ENCODE data around the gene PBX3. TPM values are rescaled to one million over a fixed set of nuclear protein-coding genes. Genes with fewer than 3 reads are reported as not detected.

Gene PBX3
- total and polyA plus RNA-seq, 8 donors = 8.9 to 36.8 (median 21.5) TPM

DNA sequence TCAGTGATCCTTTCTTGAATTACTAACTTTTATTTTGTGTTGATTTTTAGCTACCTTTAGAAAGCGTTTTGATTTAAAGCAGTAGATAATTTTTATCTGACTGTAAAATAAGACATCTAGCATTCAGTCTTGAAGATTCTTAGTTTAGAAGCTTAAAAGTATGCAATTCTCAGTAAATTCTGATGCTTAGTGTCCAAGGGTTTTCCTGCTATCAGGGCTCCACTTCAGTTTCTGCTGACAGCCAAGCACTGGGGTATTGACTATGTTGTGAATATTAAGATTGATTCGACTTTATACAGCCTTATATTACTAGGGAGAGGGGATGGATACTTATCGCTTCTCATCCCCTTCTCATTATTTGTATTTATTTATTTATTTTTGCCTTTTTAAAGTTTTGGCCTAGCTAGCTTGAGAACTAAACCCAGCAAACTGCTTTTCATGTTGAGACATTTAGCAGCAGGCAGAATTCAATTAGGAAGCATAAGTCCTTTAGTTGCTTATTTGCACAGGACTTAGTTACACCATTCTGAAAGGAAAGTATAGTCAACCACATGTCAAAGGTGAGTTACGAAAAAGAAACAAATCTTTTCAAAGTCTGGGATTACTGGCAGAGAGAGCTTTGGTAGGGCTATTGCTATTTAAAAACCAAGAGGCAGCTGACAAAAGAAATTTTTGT lies 2.9 kb downstream of the PBX3 start:
- intact Hi-C loops (cut with DNase I) = no loop called here
- peak overlapping the region in 2 of 4 donors; percentile 11 to 21 for H3K4me3 ChIP-seq
- FAIRE-seq (no peak), DNase-seq (no peak), ATAC-seq (no peak)
- H3K27me3 ChIP-seq = no peaks in the 10 kb centered on the region
- no peaks in the 10 kb centered on the region for H3K4me1 ChIP-seq
- H3K9me3 ChIP-seq = no peaks in the 10 kb centered on the region
- no peaks in the 10 kb centered on the region for H3K36me3 ChIP-seq
- H3K27ac ChIP-seq = peak overlapping the region in 2 of 4 donors; percentile 28 to 79
- TF ChIP-seq CTCF (IDR thresholded peaks at IDR 0.05) = no peak
- WGBS, 2 donors = 57 to 59% methylated on average over 4 of the region's 4 CpGs

GRCh38 chr9:125750627-125751011 lies 3.4 kb downstream of the PBX3 start:
- ATAC-seq = no peak
- H3K4me3 ChIP-seq = peak overlapping the region in 2 of 4 donors; percentile 11 to 21
- no peaks in the 10 kb centered on the region for H3K36me3 ChIP-seq
- no peaks in the 10 kb centered on the region for H3K9me3 ChIP-seq
- H3K27me3 ChIP-seq = no peaks in the 10 kb centered on the region
- TF ChIP-seq CTCF (IDR thresholded peaks at IDR 0.05) = no peak
- H3K4me1 ChIP-seq = no peaks in the 10 kb centered on the region
- H3K27ac ChIP-seq = peak overlapping the region in 2 of 4 donors; percentile 28 to 46
- DNase-seq = no peak
- WGBS, 2 donors = 65 to 66% methylated on average over 6 of the region's 6 CpGs
- no peak for FAIRE-seq
- intact Hi-C loops (cut with DNase I) = no loop called here

DNA sequence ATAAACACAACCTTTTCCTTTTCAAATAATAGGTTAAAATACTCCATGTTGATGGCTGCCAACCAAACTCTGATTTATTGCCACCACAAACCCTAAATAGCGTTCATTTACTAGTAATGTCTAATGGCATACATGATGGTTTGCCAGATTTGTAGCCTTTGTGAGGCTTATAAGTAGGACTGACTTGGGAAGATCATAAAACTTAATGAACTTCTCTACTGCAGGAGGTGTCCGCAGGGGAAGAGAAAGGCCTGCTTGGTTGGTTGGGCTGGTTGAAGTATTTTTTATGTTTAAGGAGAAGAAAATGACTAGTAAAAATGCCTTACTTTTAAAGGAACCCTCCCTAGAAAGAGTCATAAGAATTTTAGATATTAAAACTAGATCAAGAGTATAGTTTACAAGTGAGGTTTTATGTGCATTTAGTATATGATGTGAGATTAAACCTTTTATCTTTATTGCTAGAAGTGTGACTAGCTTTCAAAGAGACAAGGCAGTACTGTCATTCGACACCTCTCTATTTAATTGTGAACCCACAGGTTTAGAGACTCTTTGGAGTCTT lies 5.0 kb downstream of the PBX3 start:
- WGBS, 2 donors = 63 to 71% methylated on average over 3 of the region's 3 CpGs
- H3K27ac ChIP-seq = peak overlapping the region in 1 of 4 donors; percentile 46
- TF ChIP-seq CTCF (IDR thresholded peaks at IDR 0.05) = no peak
- no peak overlapping the region for H3K4me3 ChIP-seq
- FAIRE-seq (no peak), DNase-seq (no peak), ATAC-seq (no peak)
- H3K9me3 ChIP-seq = no peaks in the 10 kb centered on the region
- H3K36me3 ChIP-seq = no peaks in the 10 kb centered on the region
- no peaks in the 10 kb centered on the region for H3K4me1 ChIP-seq
- no peaks in the 10 kb centered on the region for H3K27me3 ChIP-seq
- intact Hi-C loops (cut with DNase I) = no loop called here

DNA sequence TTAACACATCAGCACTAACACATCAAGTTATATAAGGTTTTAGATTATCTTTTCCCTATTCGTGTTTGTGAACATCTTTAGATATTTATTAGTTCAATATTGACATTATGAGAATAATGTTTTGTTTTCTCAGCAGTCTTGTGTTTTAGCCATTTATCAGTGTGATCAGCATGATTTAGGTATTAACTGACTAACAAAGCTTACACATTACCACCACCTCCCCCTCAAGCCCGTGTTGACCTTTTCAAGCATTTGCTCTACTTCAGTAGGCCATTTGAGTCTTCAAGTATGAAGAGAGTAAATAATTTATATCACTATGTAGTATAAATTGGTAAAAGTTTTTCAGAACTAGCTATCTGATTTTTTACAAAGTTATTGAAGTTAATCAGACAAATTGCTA lies 6.9 kb downstream of the PBX3 start:
- H3K4me3 ChIP-seq = no peak overlapping the region
- DNase-seq = no peak
- H3K9me3 ChIP-seq = no peaks in the 10 kb centered on the region
- H3K27ac ChIP-seq = peak overlapping the region in 1 of 4 donors; percentile 8
- no peaks in the 10 kb centered on the region for H3K27me3 ChIP-seq
- WGBS, 2 donors = 27 to 38% methylated on average over 2 of the region's 2 CpGs
- no peaks in the 10 kb centered on the region for H3K36me3 ChIP-seq
- H3K4me1 ChIP-seq = peaks cover 0 to 12% (median 0%) of the 10 kb centered on the region in 3 donors
- no peak for TF ChIP-seq CTCF (IDR thresholded peaks at IDR 0.05)
- intact Hi-C loops (cut with DNase I) = no loop called here
- peak; percentile 34 for FAIRE-seq
- no peak for ATAC-seq

DNA sequence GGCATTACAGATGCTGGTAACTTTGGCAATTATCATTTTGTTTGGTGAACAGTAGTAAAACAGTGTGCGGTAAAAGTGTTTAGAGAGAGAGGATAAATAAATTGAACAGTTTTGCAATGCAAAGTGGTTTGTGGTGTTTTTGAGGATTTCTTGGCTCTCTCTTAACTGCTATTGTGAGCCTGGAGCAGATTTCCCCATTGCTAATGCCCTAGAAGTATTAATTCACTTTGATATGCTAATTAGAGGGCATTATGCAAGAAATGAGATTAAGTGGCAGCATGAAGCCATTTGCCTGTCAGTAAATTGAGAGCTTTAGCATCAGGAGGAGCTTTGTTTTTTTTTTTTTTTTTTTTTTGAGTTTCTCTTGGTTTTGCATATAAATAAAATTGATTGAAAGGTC lies 8.2 kb downstream of the PBX3 start:
- Histone ChIP-seq H3K4me1 (peaks cover 0 to 12% (median 0%) of the 10 kb centered on the region in 3 donors), H3K27me3 (no peaks in the 10 kb centered on the region), H3K4me3 (no peak overlapping the region), H3K9me3 (no peaks in the 10 kb centered on the region), H3K27ac (no peak overlapping the region), H3K36me3 (no peaks in the 10 kb centered on the region)
- FAIRE-seq (no peak), ATAC-seq (no peak), DNase-seq (no peak)
- intact Hi-C loops (cut with DNase I) = no loop called here
- TF ChIP-seq CTCF (IDR thresholded peaks at IDR 0.05) = no peak
- WGBS, 2 donors = 80 to 94% methylated on average over 1 of the region's 1 CpG

Data from pancreas (tissue), 10 donors.